Dendritic cell treated with granulocyte-macrophage colony-stimulating factor and Interleukin-4, amounts not matched to agents 40 ng/mL and 50 ng/mL, for 4 days (primary cell): ENCODE results near the gene ARV1.
"Not testable (repeated sequence)": the region's sequence is repeated elsewhere in the genome, so short reads cannot be mapped to it uniquely, and the experiment has no call there.

ENCODE experiments used
- H3K27ac Mint-ChIP-seq: one replicate; pipeline ENCODE4 v1.8.0; 2022; ENCODE audit warnings: mild to moderate bottlenecking, mixed read lengths
- H3K27me3 Mint-ChIP-seq: one replicate; pipeline ENCODE4 v1.8.0; 2022; ENCODE audit warnings: mild to moderate bottlenecking, mixed read lengths
- H3K36me3 Mint-ChIP-seq: one replicate; pipeline ENCODE4 v1.8.0; 2022; ENCODE audit warnings: low read depth, mixed read lengths
- H3K4me1 Mint-ChIP-seq: one replicate; pipeline ENCODE4 v1.8.0; 2022; ENCODE audit warnings: low read depth, mixed read lengths
- H3K4me3 Mint-ChIP-seq: one replicate; pipeline ENCODE4 v1.8.0; 2022; ENCODE audit warnings: mild to moderate bottlenecking, moderate library complexity, mixed read lengths
- H3K9me3 Mint-ChIP-seq: one replicate; pipeline ENCODE4 v1.8.0; 2022; ENCODE audit warnings: mixed read lengths
- intact Hi-C: fragments of 100-400 bp; cut with micrococcal nuclease; formaldehyde crosslinking; loops from one replicate; pipeline ENCODE4 v1.15.0; 2022

The ARV1 gene

GRCh38 chr1:231047529-231047928 lies 68.6 kb downstream of the ARV1 start:
- H3K27ac Mint-ChIP-seq, H3K4me3 Mint-ChIP-seq, H3K4me1 Mint-ChIP-seq, H3K36me3 Mint-ChIP-seq, intact Hi-C loops: not testable (repeated sequence)
- H3K9me3 Mint-ChIP-seq = peaks cover 32% of the 10 kb centered on the region
- H3K27me3 Mint-ChIP-seq = peaks cover 32% of the 10 kb centered on the region

GRCh38 chr1:231048419-231048818 lies 69.5 kb downstream of the ARV1 start:
- intact Hi-C loops, H3K27ac Mint-ChIP-seq, H3K36me3 Mint-ChIP-seq, H3K4me3 Mint-ChIP-seq: not testable (repeated sequence)
- Mint-ChIP-seq H3K27me3 (peaks cover 27% of the 10 kb centered on the region), H3K4me1 (peaks cover 15% of the 10 kb centered on the region), H3K9me3 (peaks cover 31% of the 10 kb centered on the region)

- H3K27ac Mint-ChIP-seq = no peak overlapping the region
- H3K9me3 Mint-ChIP-seq = peaks cover 23% of the 10 kb centered on the region
- H3K36me3 Mint-ChIP-seq = no peaks in the 10 kb centered on the region
- H3K4me3 Mint-ChIP-seq = no peak overlapping the region
- intact Hi-C loops = no loop called here
- peaks cover 24% of the 10 kb centered on the region for H3K27me3 Mint-ChIP-seq
- H3K4me1 Mint-ChIP-seq = peaks cover 18% of the 10 kb centered on the region
Observed at GRCh38 chr1:231049121-231049979, 70.5 kb downstream of the ARV1 start.
